ENCODE data around the gene UBE2R2. TPM values are rescaled to one million over a fixed set of nuclear protein-coding genes. Genes with fewer than 3 reads are reported as not detected.

Gene UBE2R2
- total and polyA plus RNA-seq, 2 of the 8 experiments (the other 6 are each of a cell fraction or from before 2014, with no cell fraction given): 19.4 to 42.1 TPM

DNA sequence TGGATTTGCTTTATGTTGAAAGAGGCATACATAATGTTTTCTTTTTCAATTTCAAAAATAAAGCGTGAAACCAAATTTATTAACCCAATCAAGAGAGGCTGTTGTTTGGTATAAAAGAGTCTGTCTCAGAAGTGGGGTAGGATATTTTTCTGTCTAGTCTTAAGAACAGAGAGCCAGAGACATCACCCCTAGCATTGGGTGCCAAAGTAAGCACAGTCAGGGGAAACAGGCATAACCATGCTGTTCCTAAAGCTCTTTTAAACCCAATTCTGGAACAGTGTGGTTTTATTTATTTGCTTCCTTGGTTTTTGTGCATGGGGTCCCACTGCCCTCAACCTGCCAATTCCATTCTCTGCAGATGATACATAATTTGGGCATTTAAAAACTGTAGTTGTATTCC, 88.2 kb downstream of the UBE2R2 start (continued):
- TF ChIP-seq BCL11A (IDR thresholded peaks at IDR 0.05; ENCODE audit: low read depth in 2 of 2, low read length in 2 of 2): no peak
- no peak for TF ChIP-seq E2F6 (IDR thresholded peaks at IDR 0.05)
- TF ChIP-seq HDAC6 (IDR thresholded peaks at IDR 0.05; ENCODE audit: low read depth, low read length): no peak
- no peak for TF ChIP-seq SRF (IDR thresholded peaks at IDR 0.05; ENCODE audit: low read depth, low read length)
